GM12872 (cell line): Measurements from ENCODE around the gene TTLL6.
A peak's percentile ranks its signal among the peaks of the same experiment; 100 is the strongest.

Source experiments
- TF ChIP-seq, protein P1 (sequence below): IDR thresholded peaks from 3 replicates; pipeline ENCODE4 v1.5.1; 2011; ENCODE audit warnings: low read depth, mild to moderate bottlenecking, low read length, moderate library complexity; ENCODE audit not compliant: insufficient read depth

Gene TTLL6

DNA sequence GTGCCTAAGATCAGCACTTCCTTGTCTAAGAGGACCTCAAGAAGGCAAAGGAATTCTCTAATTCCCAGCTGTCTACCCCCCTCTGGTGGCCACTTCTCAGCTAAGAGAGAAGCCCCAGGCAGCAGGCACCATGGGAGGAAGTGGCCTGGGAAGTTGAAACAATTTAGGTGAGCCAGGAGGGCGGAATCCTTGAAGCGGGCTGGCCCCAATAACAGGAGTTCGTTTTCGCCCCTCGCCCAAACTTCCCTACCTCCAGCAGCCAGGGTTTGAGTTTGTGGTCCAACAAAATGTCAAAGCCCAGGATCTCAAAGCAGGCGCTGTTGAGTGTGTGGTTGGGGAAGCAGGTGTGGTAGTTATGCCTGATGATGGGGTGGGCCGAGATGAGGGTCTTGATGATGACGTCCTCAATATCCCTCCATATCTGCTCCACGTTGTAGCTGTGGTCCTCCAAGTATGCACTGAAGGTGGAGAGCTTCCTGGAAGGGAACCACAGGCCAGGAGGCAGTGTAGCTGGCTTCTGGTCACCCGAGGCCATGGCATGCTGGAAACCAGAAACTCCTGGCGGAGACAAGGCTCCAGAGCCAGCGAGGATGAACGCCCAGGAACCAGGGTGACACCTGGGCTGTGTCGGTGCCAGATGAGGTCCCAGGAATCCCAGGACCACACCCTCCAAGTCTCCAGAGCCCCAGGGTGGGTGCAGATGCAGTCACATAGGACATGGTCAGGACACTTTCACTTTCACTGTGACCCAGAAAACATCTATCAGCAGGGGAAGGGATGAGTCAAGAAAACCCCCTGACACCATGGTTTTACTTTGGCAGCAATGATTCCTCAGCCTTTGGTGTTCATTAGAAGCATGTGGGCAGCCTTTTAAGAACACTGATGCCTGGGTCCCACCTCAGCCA is 25.6 kb downstream of the TTLL6 start:
- TF ChIP-seq, protein P1, sequence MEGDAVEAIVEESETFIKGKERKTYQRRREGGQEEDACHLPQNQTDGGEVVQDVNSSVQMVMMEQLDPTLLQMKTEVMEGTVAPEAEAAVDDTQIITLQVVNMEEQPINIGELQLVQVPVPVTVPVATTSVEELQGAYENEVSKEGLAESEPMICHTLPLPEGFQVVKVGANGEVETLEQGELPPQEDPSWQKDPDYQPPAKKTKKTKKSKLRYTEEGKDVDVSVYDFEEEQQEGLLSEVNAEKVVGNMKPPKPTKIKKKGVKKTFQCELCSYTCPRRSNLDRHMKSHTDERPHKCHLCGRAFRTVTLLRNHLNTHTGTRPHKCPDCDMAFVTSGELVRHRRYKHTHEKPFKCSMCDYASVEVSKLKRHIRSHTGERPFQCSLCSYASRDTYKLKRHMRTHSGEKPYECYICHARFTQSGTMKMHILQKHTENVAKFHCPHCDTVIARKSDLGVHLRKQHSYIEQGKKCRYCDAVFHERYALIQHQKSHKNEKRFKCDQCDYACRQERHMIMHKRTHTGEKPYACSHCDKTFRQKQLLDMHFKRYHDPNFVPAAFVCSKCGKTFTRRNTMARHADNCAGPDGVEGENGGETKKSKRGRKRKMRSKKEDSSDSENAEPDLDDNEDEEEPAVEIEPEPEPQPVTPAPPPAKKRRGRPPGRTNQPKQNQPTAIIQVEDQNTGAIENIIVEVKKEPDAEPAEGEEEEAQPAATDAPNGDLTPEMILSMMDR = peak; percentile 72

DNA sequence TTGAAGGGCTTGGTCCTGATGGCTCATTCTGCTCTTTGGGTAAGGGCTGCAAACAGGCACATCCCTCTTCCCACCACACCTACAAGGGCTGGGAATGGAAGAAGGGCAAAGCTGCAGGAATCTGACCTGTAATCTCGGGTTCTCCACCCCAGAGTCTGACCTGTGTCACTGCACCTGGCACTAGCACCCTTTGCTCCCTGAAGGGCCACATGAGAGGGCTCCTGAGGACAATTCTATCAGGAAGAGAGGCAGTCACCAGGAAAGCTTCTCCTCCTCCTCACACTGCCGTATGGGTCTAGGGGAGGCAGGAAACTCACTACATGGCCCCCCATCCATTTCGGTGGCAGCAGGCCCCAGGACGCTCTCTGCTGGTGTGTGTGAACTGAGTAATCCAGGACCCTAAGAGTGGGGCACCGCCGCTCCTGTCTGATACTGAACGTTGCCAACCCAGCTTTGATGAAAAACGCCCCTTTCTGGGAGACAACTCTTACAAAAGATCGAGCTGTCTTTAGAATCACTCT is 26.4 kb downstream of the TTLL6 start:
- TF ChIP-seq, protein P1 = no peak

DNA sequence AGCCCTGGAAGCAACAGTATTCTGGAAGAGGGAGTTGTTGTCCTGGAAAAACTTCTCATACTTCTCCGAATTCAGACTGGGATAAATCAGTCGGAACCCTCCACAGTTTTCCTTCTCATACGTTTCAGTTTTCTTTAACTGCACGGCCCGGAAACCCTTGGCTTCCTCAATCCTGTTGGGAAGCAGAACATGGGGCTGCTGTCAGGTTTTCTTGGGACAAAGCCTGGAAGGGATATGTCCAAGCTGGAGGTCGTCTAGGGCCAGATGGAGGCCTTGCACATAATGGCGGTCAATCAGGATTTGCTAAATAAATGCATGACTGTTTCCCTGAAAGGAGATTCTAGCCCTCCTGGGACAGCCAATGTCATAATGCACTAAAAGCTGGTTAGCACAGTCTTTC is 29.2 kb downstream of the TTLL6 start:
- TF ChIP-seq, protein P1 = no peak

DNA sequence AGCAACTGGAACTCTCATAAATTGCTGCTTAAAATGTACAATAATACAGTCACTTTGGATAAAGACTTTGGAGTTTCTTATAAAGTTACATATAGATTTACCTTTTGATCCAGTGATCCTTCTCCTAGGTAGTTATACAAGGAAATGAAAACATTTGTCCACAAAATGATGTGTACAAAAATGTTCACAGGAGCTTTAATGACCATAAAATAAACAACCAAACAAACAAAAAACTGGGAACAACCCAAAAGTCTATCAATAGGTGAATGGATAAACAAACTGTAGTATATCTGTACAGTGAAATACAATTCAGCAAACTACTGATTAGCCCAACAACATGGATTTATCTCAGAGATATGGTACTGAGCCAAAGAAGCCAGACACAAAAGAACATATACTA is 37.6 kb downstream of the TTLL6 start:
- TF ChIP-seq, protein P1 = no peak

DNA sequence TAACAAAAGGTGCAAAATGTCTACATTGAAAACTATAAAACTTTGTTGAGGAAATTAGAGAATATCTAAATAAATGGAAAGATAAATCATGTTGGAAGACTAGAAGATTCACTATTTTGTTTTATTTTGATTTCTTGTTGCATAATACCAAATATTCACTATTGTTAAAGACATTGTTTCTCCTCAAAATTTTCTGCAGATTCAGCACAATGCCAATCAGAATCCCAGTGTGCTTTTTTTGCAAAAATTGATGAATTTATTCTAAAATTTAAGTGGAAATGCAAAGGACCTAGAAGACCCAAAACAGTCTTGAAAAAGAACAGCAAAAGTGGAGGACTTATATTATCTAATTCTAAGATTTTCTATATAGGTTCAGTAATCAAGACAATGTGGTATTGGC is 40.4 kb downstream of the TTLL6 start:
- TF ChIP-seq, protein P1 = no peak

DNA sequence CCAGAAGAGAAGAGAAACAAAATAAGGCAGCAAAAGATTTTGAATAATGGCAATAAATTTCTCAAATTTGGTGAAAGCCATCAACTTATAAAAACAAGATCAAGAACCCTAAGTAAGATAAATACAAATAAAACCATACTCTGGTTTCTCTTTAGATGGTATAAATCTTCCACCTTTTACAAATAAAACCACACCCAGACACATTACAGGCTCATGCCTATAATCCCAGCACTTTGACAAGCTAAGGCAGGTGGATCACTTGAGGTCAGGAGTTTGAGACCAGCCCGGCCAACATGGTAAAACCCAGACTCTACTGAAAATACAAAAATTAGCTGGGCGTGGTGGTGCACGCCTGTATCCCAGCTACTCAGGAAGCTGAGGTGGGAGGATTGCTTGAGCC is 43.8 kb downstream of the TTLL6 start:
- TF ChIP-seq, protein P1 = no peak

DNA sequence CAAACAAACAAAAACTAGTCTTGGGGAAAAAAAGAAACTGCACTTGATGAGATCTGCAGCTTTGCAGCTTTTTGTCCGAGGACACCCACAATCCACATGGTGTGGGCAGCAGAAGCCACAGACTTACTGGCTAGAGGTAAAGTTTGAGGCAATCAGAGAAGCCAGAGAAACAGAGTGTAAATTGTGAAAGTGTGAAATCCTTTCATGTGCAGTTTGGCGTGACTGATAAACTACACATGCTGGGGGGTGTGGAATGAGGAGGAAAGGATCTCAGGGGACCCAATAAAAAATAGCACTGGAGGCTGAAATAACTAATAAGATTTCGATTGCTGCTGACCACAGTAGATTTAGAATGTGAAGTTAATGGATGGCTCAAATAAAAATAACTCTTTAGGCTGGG is 46.1 kb downstream of the TTLL6 start:
- TF ChIP-seq, protein P1 = no peak
